HEK293 (cell line): ENCODE results near the gene SAFB.

Experiments used
- KLF16 ChIP-seq: fragments of 450-650 bp; formaldehyde crosslinking; IDR thresholded peaks from 2 replicates; pipeline ENCODE4 v1.5.1; 2017; ENCODE audit warnings: missing biosample characterization, missing genetic modification characterization
- KLF7 ChIP-seq: fragments of 450-650 bp; formaldehyde crosslinking; IDR thresholded peaks from 2 replicates; pipeline ENCODE4 v1.5.1; 2016; ENCODE audit warnings: missing biosample characterization, missing genetic modification characterization, borderline replicate concordance
- KLF9 ChIP-seq: fragments of 450-650 bp; formaldehyde crosslinking; IDR thresholded peaks from 2 replicates; pipeline ENCODE4 v1.5.1; 2016; ENCODE audit warnings: missing biosample characterization, missing genetic modification characterization, low read depth
- MEIS1 ChIP-seq: sonication (generic); formaldehyde crosslinking; IDR thresholded peaks from 2 replicates; pipeline ENCODE4 v1.8.1; 2022; ENCODE audit warnings: missing genetic modification reagents, mild to moderate bottlenecking, borderline replicate concordance
- RBAK ChIP-seq: fragments of 450-650 bp; formaldehyde crosslinking; IDR thresholded peaks from 2 replicates; pipeline ENCODE4 v1.5.1; 2016; ENCODE audit warnings: missing biosample characterization, missing genetic modification characterization
- SP7 ChIP-seq: fragments of 450-650 bp; formaldehyde crosslinking; IDR thresholded peaks from 2 replicates; pipeline ENCODE4 v1.5.1; 2016; ENCODE audit warnings: missing biosample characterization, missing genetic modification characterization
- ZBTB1 ChIP-seq: fragments of 450-650 bp; formaldehyde crosslinking; IDR thresholded peaks from 2 replicates; pipeline ENCODE4 v1.5.1; 2016; ENCODE audit warnings: missing biosample characterization, missing genetic modification characterization
- ZBTB10 ChIP-seq: fragments of 450-650 bp; formaldehyde crosslinking; IDR thresholded peaks from 2 replicates; pipeline ENCODE4 v1.5.1; 2016; ENCODE audit warnings: missing biosample characterization, missing genetic modification characterization
- ZBTB11 ChIP-seq: fragments of 450-650 bp; formaldehyde crosslinking; conservative IDR thresholded peaks from 2 replicates; pipeline ENCODE4 v1.5.1; 2016; ENCODE audit warnings: low read depth, missing biosample characterization, missing genetic modification characterization
- ZBTB17 ChIP-seq: fragments of 450-650 bp; formaldehyde crosslinking; IDR thresholded peaks from 2 replicates; pipeline ENCODE4 v1.5.1; 2016; ENCODE audit warnings: missing biosample characterization, missing genetic modification characterization
- ZBTB26 ChIP-seq: fragments of 450-650 bp; formaldehyde crosslinking; optimal IDR thresholded peaks from 2 replicates; pipeline ENCODE3; 2016; ENCODE audit warnings: missing biosample characterization, mild to moderate bottlenecking, missing genetic modification characterization
- ZBTB7A ChIP-seq: fragments of 450-650 bp; formaldehyde crosslinking; IDR thresholded peaks from 2 replicates; pipeline ENCODE4 v1.5.1; 2016; ENCODE audit warnings: low read depth, missing biosample characterization, missing genetic modification characterization
- ZEB2 ChIP-seq: fragments of 450-650 bp; formaldehyde crosslinking; IDR thresholded peaks from 2 replicates; pipeline ENCODE4 v1.5.1; 2016; ENCODE audit warnings: missing biosample characterization, missing genetic modification characterization
- ZIC2 ChIP-seq: fragments of 450-650 bp; formaldehyde crosslinking; IDR thresholded peaks from 2 replicates; pipeline ENCODE4 v1.5.1; 2016; ENCODE audit warnings: missing biosample characterization, missing genetic modification characterization
- ZNF146 ChIP-seq: fragments of 450-650 bp; formaldehyde crosslinking; IDR thresholded peaks from 2 replicates; pipeline ENCODE4 v1.5.1; 2016; ENCODE audit warnings: missing biosample characterization, missing genetic modification characterization
- ZNF211 ChIP-seq: fragments of 450-650 bp; formaldehyde crosslinking; IDR thresholded peaks from 2 replicates; pipeline ENCODE4 v1.5.1; 2016; ENCODE audit warnings: low read depth, missing biosample characterization, missing genetic modification characterization
- ZNF274 ChIP-seq, 2 experiments: fragments of 200-500 bp in 1 of 2; fragments of 450-650 bp in 1 of 2; sonication (Bioruptor generic) in 1 of 2; formaldehyde crosslinking in 1 of 2; IDR thresholded peaks; 2 replicates each; pipeline versions ENCODE4 v1.5.1 to v1.6.1; 2014 to 2016; ENCODE audit warnings: borderline replicate concordance in 1 of 2, inconsistent platforms in 1 of 2, low read length in 1 of 2, missing biosample characterization in 1 of 2, missing genetic modification characterization in 1 of 2
- ZNF350 ChIP-seq: fragments of 450-650 bp; formaldehyde crosslinking; IDR thresholded peaks from 2 replicates; pipeline ENCODE4 v1.5.0; 2017; ENCODE audit warnings: missing biosample characterization, mild to moderate bottlenecking, missing genetic modification characterization
- ZNF394 ChIP-seq: fragments of 450-650 bp; formaldehyde crosslinking; IDR thresholded peaks from 2 replicates; pipeline ENCODE4 v1.5.1; 2016; ENCODE audit warnings: missing biosample characterization, missing genetic modification characterization, mild to moderate bottlenecking, moderate library complexity, borderline replicate concordance
- ZNF473 ChIP-seq: fragments of 450-650 bp; formaldehyde crosslinking; IDR thresholded peaks from 2 replicates; pipeline ENCODE4 v1.5.1; 2017; ENCODE audit warnings: missing biosample characterization, missing genetic modification characterization
- ZNF629 ChIP-seq: fragments of 450-650 bp; formaldehyde crosslinking; IDR thresholded peaks from 2 replicates; pipeline ENCODE4 v1.5.1; 2017; ENCODE audit warnings: missing biosample characterization, missing genetic modification characterization
- ZNF658 ChIP-seq: fragments of 450-650 bp; formaldehyde crosslinking; IDR thresholded peaks from 2 replicates; pipeline ENCODE4; 2016; ENCODE audit warnings: missing biosample characterization, missing genetic modification characterization
- ZNF843 ChIP-seq: fragments of 450-650 bp; formaldehyde crosslinking; IDR thresholded peaks from 2 replicates; pipeline ENCODE4 v1.5.1; 2016; ENCODE audit warnings: missing biosample characterization, missing genetic modification characterization
- ZSCAN23 ChIP-seq: fragments of 450-650 bp; formaldehyde crosslinking; IDR thresholded peaks from 2 replicates; pipeline ENCODE4 v1.5.1; 2016; ENCODE audit warnings: missing biosample characterization, missing genetic modification characterization
- ZSCAN30 ChIP-seq: fragments of 450-650 bp; IDR thresholded peaks from 2 replicates; pipeline ENCODE4 v1.5.1; 2018; ENCODE audit warnings: missing biosample characterization, mild to moderate bottlenecking, missing genetic modification characterization, moderate library complexity
- ZXDB ChIP-seq: fragments of 450-650 bp; formaldehyde crosslinking; IDR thresholded peaks from 2 replicates; pipeline ENCODE4 v1.5.1; 2016; ENCODE audit warnings: missing biosample characterization, missing genetic modification characterization
- TF ChIP-seq, protein P1 (sequence below): fragments of 450-650 bp; formaldehyde crosslinking; IDR thresholded peaks from 2 replicates; pipeline ENCODE4 v1.5.1; 2016; ENCODE audit warnings: missing biosample characterization, missing genetic modification characterization
- TF ChIP-seq, protein P2 (sequence below): fragments of 450-650 bp; formaldehyde crosslinking; IDR thresholded peaks from 2 replicates; pipeline ENCODE4 v1.5.1; 2016; ENCODE audit warnings: missing biosample characterization, missing genetic modification characterization, low read depth

The SAFB gene

DNA sequence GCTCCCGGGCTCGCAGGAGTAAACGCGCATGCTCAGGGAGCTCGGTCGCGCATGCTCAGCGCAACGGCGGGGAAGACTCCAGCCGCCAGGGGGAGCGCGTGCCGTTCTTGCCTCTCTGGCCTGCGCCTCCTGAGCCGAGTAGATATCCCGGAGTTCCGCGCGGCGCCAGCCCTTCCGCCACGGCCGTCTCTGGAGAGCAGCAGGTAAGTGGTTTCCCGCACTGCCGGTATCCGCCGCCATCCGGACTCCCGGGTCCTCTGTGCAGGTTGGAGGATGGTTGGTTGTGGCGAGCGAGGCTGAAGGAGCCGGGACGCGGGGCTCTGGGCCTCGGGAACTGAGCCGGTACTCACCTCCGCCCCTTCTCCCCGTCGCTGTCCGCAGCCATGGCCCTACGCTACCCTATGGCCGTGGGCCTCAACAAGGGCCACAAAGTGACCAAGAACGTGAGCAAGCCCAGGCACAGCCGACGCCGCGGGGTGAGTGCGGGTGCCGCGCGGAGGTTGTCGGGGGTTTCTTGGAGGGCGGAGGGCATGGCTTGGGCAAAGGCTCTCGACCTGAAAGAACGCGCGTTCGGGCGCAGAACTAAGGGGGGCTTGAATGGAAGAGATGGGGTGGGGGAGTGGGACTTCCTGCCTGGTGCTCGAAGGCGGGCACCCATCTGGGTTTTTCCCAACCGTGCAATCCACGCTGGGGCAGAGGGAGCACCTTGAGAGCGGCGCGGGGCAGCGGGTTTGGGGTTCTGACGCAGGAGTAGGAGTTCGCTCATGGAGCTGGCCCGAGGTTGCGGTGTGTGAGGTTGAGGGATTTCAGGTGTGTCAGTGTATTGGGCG is 67.5 kb downstream of the SAFB start, which contains the start of gene RPL36 (continued):
- TF ChIP-seq KLF7 (tag by site-specific recombination) (peak; percentile 53; the same call in 1 of the 2 replicates), KLF16 (tag by site-specific recombination) (peak; percentile 74), ZNF274 (IDR thresholded peaks at IDR 0.05; ENCODE audit: low read length) (no peak), ZNF274 (tag by site-specific recombination; IDR thresholded peaks at IDR 0.05; ENCODE audit: borderline replicate concordance) (no peak), ZBTB26 (tag by site-specific recombination) (peak; percentile 78), SP7 (tag by site-specific recombination) (peak; percentile 92), ZNF394 (tag by site-specific recombination) (peak; percentile 82), RBAK (tag by site-specific recombination) (0 out of 2 replicates have a peak, but pooled peaks have one; percentile 41), ZSCAN30 (tag by site-specific recombination) (peak; percentile 80), ZNF350 (tag by site-specific recombination) (no peak), ZNF211 (tag by site-specific recombination) (no peak), ZNF629 (tag by site-specific recombination) (peak; percentile 74), ZIC2 (tag by site-specific recombination) (0 out of 2 replicates have a peak, but pooled peaks have one; percentile 23), ZEB2 (tag by site-specific recombination) (peak; percentile 90), KLF9 (tag by site-specific recombination) (peak; percentile 68), MEIS1 (CRISPR knock-in tag) (no peak), ZBTB11 (tag by site-specific recombination) (peak; percentile 62), ZNF843 (tag by site-specific recombination) (peak; percentile 81), ZSCAN23 (tag by site-specific recombination) (no peak), ZBTB17 (peak; percentile 72), ZNF146 (peak; percentile 44; the same call in 1 of the 2 replicates), ZNF473 (no peak), ZBTB1 (tag by site-specific recombination) (no peak), ZBTB10 (tag by site-specific recombination) (peak; percentile 56), ZXDB (tag by site-specific recombination) (peak; percentile 93), ZBTB7A (no peak), ZNF658 (tag by site-specific recombination) (no peak)
- TF ChIP-seq, protein P1, sequence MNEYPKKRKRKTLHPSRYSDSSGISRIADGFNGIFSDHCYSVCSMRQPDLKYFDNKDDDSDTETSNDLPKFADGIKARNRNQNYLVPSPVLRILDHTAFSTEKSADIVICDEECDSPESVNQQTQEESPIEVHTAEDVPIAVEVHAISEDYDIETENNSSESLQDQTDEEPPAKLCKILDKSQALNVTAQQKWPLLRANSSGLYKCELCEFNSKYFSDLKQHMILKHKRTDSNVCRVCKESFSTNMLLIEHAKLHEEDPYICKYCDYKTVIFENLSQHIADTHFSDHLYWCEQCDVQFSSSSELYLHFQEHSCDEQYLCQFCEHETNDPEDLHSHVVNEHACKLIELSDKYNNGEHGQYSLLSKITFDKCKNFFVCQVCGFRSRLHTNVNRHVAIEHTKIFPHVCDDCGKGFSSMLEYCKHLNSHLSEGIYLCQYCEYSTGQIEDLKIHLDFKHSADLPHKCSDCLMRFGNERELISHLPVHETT = peak; percentile 84
- TF ChIP-seq, protein P2, sequence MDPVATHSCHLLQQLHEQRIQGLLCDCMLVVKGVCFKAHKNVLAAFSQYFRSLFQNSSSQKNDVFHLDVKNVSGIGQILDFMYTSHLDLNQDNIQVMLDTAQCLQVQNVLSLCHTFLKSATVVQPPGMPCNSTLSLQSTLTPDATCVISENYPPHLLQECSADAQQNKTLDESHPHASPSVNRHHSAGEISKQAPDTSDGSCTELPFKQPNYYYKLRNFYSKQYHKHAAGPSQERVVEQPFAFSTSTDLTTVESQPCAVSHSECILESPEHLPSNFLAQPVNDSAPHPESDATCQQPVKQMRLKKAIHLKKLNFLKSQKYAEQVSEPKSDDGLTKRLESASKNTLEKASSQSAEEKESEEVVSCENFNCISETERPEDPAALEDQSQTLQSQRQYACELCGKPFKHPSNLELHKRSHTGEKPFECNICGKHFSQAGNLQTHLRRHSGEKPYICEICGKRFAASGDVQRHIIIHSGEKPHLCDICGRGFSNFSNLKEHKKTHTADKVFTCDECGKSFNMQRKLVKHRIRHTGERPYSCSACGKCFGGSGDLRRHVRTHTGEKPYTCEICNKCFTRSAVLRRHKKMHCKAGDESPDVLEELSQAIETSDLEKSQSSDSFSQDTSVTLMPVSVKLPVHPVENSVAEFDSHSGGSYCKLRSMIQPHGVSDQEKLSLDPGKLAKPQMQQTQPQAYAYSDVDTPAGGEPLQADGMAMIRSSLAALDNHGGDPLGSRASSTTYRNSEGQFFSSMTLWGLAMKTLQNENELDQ (tag by site-specific recombination) = no peak
